Measurements from ENCODE around the gene RBBP8NL.

Gene RBBP8NL

GRCh38 chr20:62427172-62428001, at the start of gene RBBP8NL:
Gene RBBP8NL, minus strand, starts transcription at chr20:62427539. Its CDS starts 7,892 bp downstream, at chr20:62419647.
- no peak for DNase-seq

- DNase-seq, result no peak
Measured at GRCh38 chr20:62476056-62476838, 48.9 kb upstream of the RBBP8NL start.

- DNase-seq, result no peak
Measured at GRCh38 chr20:62475772-62476055, 48.4 kb upstream of the RBBP8NL start, which contains the start of gene GATA5. Gene GATA5, minus strand, starts transcription at chr20:62475995. Its CDS starts 474 bp downstream, at chr20:62475521.

GRCh38 chr20:62475027-62475771, 47.9 kb upstream of the RBBP8NL start:
- no peak for DNase-seq

- DNase-seq, result no peak
Measured at GRCh38 chr20:62474604-62475026, 47.3 kb upstream of the RBBP8NL start.

- no peak for DNase-seq
Measured at GRCh38 chr20:62473717-62474603, 46.6 kb upstream of the RBBP8NL start.

GRCh38 chr20:62472941-62473585, 45.7 kb upstream of the RBBP8NL start:
- no peak for DNase-seq

DNA sequence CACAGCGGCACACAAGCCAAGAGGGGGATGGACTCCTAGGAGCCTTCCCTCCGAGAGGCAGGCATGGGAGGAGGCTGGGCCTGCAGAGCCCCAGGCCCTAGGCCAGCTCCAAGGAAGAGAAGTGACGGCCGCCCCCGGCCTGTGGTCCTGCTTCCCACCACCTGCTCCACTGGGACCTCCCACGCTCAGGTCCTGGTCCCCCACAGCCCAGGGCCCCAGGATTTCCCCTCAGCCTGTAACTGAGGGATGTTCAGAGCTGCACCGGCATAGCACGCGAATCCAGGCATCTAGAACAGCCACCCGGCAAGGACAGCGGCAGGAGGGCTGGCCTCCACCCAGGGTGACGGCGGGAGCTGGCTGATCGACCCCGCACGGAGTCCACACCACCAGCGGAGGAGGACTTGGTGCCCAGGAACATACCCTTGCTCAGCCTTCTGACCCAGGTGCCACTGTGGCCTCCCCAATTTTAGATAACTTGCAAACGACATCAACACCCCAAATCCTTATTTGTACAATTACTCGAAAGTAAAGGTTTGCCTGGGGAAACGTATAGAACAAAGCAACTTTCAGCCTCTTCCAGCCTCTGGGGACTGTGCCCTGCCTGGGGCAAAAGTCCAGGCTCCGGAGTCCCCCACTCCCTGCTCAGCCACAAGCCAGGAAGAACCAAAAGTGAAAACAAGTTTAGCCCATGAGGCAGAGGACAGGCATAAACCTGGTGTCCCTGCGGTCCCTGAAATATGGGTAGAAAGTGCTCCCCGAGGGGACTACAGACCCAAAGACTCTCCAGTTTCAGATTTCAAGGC, 45.0 kb upstream of the RBBP8NL start:
- DNase-seq, result no peak

- no peak for DNase-seq
Measured at GRCh38 chr20:62470459-62470858, 43.1 kb upstream of the RBBP8NL start.

DNA sequence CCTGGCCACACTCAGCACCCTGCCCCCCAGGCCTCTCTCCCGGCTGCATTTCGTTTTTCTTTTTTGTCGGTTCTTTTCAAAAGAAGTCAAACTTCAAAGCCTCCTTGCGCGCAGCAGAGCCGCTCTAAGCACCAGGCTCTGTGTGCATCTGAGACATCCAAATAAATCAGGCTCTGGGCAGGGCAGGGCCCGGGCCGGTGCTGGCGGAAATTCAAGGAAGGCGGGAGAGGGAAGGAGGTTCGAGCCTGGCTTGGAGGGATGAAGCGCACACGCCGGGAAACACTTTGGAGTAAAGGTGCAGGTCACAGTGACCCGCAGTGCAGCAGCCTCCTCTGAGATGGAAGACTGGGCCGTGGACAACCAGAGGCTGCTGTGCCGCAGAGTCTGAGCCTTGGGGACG, 42.7 kb upstream of the RBBP8NL start:
- no peak for DNase-seq

GRCh38 chr20:62469352-62469751, 42.0 kb upstream of the RBBP8NL start:
- DNase-seq, result no peak

- DNase-seq, result no peak
Measured at GRCh38 chr20:62466806-62467537, 39.6 kb upstream of the RBBP8NL start.

GRCh38 chr20:62466072-62466760, 38.9 kb upstream of the RBBP8NL start:
- DNase-seq, result no peak

DNA sequence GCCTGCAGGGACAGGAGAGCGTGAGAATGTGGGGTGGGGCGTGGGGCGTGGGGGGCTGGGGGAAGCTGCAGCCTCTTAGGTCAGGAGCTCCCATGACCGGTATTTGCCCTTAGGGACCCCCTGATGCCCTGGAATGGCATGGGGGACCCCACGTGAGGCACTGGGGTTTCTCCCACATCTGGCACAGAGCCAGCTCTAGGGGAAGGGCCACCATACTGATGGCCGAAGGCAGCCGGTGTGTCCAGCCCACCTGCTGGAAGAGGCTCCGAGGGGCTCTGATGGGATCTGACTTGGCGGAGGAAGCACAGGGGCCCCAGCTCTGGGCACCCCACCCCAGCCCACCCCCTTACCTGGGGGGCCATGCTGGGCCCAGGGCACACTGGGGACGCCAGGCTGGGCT, 37.7 kb upstream of the RBBP8NL start:
- no peak for DNase-seq

GRCh38 chr20:62464425-62464770, 37.1 kb upstream of the RBBP8NL start:
- no peak for DNase-seq

DNA sequence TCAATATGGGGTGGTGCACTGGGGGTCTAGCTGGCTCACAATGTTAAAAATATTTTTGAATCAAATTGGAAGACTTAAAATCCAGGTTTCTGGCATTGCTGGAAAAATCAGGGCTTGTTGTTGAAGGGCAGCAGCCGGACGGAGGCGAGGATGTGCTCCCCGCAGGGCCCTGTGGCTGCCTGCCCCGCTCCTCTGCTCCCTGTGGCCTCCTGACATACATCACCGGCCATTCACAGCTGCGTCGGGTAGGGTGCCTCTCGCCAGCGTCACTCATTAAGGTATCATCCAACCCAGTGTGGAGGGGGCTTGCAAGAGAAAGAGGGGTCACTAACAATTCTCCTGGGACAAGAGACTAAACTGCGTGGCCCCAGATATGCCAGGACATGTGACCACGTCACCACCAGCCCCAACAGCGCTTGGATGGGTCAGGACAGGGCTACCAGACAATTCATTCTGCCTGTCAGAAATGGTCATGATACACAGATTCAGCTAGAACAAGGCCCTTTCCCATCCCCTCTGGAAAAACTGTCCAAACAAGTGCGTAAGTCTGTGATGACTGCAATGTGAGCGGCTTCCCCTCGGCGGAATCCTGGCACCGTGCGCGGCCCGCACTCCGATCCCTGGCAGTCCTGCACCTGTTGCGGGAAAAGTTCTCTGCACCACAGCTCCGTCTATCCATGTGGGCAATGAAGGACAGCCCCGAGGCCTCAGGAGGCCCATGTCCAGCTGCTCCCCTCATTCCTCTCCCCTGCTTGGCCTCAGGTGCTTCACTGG, 36.5 kb upstream of the RBBP8NL start:
- no peak for DNase-seq

DNA sequence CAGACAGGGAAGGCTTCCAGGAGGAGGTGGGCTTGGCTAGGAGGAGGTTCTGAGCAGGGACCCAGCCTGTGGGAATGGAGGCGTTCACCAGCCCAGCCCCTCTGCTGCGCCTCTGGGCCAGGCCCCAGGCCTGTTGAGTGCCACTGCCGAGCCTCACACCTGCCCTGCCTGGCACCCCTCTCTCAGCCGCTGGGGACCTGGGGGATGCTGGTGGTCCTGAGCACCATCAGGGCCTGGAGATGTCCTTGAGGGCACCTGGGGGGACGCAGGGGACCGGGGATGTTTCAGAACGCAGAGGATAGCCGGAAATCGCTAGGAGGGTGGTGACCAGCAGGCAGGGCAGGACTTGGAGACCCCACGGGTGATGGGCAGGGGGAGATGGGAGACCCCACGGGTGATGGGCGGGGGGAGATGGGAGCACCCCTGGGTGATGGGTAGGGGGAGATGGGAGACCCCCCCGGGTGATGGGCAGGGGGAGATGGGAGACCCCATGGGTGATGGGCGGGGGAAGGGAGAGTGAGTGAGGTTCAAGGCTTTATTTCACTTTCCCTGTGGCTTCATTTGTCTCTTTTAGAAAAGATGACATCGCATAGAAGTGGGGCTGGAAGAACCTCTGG, 35.7 kb upstream of the RBBP8NL start:
- DNase-seq, result no peak

DNA sequence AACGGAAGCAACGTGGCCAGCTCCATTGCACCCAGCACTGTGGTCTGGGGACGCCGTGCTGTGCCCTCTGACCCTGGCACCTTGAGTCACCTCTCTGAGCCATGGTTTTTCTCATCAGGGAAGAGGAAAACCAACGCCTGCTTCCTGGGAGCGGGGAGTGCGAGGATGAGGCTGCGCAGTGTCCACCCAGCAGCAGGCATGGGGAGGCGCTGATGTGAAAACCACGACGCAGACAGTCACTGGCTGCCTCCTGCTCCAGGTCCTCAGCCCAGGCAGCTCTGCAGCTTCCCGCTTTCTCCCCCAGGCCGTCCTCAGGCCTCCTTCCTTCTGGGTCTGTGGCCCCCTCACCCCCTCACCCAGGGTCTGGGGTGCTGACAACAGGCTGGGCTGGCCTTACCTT, 34.5 kb upstream of the RBBP8NL start:
- DNase-seq, result no peak
